Measurements from ENCODE around the gene TMX2. TPM values are rescaled to one million over a fixed set of nuclear protein-coding genes. Genes with fewer than 3 reads are reported as not detected.

Gene TMX2
- total and polyA plus RNA-seq, 12 donors = 47.0 to 210 (median 91.9) TPM

DNA sequence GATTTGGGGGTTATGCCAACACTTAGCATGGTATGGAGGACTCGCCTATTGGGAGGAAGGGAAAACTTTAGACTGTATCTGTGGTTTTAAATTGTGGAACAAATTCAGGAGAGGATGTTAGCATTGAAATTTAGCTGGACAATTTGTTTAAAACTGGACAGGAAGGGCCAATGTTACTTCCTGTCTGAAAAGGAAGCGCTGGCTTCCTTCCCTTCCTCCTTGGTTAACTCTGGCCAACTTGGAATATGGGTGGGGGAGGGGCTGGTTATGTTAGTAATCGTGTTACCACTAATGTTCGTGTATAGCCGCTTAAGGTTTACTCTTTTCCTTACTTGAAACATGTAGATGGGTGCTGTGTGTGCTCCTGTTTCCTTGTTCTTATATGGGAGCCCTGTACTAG lies 63.1 kb downstream of the TMX2 start:
- Histone ChIP-seq H3K4me3 (peak overlapping the region in 1 of 4 donors; percentile 9), H3K27me3 (no peaks in the 10 kb centered on the region), H3K27ac (peak overlapping the region in 4 of 5 donors; percentile 12 to 92 (median 79)), H3K9me3 (replicated peaks in 1 of 3) (no peaks in the 10 kb centered on the region), H3K36me3 (replicated peaks in 1 of 2) (no peaks in the 10 kb centered on the region), H3K4me1 (replicated peaks in 1 of 2) (peaks cover 73 to 92% of the 10 kb centered on the region in 2 donors)
- WGBS, 4 donors = 45 to 61% (median 51%) methylated on average over 5 of the region's 5 CpGs
- peak in 1 of 7 donors; percentile 49 for DNase-seq
- intact Hi-C loops (cut with DNase I) = no loop called here
- no peak for TF ChIP-seq POLR2A (IDR thresholded peaks at IDR 0.05)
- TF ChIP-seq, protein P1, sequence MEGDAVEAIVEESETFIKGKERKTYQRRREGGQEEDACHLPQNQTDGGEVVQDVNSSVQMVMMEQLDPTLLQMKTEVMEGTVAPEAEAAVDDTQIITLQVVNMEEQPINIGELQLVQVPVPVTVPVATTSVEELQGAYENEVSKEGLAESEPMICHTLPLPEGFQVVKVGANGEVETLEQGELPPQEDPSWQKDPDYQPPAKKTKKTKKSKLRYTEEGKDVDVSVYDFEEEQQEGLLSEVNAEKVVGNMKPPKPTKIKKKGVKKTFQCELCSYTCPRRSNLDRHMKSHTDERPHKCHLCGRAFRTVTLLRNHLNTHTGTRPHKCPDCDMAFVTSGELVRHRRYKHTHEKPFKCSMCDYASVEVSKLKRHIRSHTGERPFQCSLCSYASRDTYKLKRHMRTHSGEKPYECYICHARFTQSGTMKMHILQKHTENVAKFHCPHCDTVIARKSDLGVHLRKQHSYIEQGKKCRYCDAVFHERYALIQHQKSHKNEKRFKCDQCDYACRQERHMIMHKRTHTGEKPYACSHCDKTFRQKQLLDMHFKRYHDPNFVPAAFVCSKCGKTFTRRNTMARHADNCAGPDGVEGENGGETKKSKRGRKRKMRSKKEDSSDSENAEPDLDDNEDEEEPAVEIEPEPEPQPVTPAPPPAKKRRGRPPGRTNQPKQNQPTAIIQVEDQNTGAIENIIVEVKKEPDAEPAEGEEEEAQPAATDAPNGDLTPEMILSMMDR (IDR thresholded peaks at IDR 0.05) = no peak

DNA sequence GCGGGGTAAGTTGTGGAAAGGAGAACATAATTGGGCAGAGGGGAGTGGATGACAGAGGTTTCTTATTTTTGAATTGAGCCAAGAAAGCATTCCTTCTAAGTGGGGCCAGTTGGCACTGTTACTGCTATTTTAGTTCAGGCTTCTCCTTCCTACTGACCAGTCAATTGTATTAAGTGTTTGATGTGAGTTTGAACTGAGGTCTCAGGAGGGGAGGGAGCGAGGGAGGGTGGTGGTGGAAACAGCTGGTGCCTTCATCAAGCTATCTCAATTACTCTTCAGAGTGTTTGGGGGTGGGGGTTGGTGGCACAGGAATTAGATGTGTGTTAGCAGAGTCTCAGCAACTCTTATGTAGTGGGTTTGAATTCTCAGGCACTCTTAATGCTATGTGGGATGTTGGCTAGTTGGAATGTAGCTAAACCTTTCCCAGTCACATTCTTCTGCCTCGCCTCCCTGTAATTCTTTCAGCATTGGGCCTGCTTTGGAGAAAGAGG lies 63.7 kb downstream of the TMX2 start:
- DNase-seq = no peak
- Histone ChIP-seq H3K27ac (peak overlapping the region in 4 of 5 donors; percentile 12 to 92 (median 79)), H3K9me3 (replicated peaks in 1 of 3) (no peaks in the 10 kb centered on the region), H3K27me3 (no peaks in the 10 kb centered on the region), H3K4me3 (peak overlapping the region in 1 of 4 donors; percentile 9), H3K36me3 (replicated peaks in 1 of 2) (no peaks in the 10 kb centered on the region), H3K4me1 (replicated peaks in 1 of 2) (peaks cover 72 to 90% of the 10 kb centered on the region in 2 donors)
- TF ChIP-seq, protein P1 (IDR thresholded peaks at IDR 0.05) = no peak
- no peak for TF ChIP-seq POLR2A (IDR thresholded peaks at IDR 0.05)
- 61 to 78% (median 72%) methylated on average over 3 of the region's 3 CpGs for WGBS, 4 donors
- intact Hi-C loops (cut with DNase I) = no loop called here

DNA sequence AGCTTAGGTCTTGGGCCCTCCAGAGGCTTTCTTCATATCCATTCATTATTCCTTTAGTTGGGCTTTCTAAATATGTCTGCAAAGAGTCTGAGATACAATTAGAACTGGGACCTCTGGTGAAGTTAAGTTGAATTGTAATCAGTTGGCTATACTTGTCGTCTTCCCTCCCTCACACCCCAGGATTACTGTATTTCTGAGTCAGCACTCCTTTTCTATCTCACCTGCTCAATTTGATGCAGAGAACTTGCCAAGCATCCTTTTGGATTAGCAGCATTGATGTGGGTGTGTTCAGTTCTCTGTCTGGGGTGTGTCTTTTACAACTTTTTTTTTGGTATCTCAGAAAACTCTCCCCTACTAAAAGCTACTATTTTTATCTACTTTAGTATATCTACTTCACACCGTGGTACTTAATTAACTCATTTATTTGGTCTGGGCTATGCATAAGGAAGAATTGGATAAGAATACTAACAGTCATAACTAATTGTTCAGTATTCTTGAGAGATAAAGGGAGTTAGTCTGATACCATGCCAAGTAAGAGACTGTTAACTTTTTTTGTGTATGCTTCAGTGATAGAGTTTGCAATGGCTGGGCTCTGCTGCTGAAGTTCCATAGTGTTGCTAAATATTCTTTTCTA lies 64.3 kb downstream of the TMX2 start:
- peaks cover 76 to 97% of the 10 kb centered on the region in 2 donors for H3K4me1 ChIP-seq (replicated peaks in 1 of 2)
- 23 to 49% (median 31%) methylated on average over 2 of the region's 2 CpGs for WGBS, 4 donors
- no peak overlapping the region for H3K4me3 ChIP-seq
- no peaks in the 10 kb centered on the region for H3K27me3 ChIP-seq
- intact Hi-C loops (cut with DNase I) = no loop called here
- no peak for DNase-seq
- no peaks in the 10 kb centered on the region for H3K36me3 ChIP-seq (replicated peaks in 1 of 2)
- no peaks in the 10 kb centered on the region for H3K9me3 ChIP-seq (replicated peaks in 1 of 3)
- H3K27ac ChIP-seq = peak overlapping the region in 4 of 5 donors; percentile 76 to 92 (median 84)
- TF ChIP-seq, protein P1 (IDR thresholded peaks at IDR 0.05) = no peak
- no peak for TF ChIP-seq POLR2A (IDR thresholded peaks at IDR 0.05)

DNA sequence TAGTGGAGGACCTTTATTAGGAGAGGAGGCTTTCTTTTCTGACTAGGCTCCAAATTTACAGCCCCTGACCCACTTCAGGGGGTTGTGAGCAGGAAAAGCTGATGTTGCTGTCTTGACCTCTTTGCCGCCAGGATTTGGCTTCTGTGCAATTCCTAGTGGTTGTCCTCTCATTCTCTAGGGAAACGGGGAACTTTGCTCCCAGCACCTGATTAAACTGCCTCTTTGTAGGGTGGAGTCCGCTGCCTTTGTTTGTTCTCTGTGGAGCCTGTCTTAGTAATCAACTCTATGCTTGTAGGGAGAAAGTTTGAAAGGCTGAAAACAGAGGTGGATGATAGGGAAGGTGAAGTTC lies 65.5 kb downstream of the TMX2 start:
- intact Hi-C loops (cut with DNase I) = no loop called here
- Histone ChIP-seq H3K9me3 (replicated peaks in 1 of 3) (no peaks in the 10 kb centered on the region), H3K36me3 (replicated peaks in 1 of 2) (no peaks in the 10 kb centered on the region), H3K27ac (peak overlapping the region; percentile 66 to 92 (median 82)), H3K27me3 (no peaks in the 10 kb centered on the region), H3K4me3 (peak overlapping the region in 1 of 4 donors; percentile 17), H3K4me1 (replicated peaks in 1 of 2) (peaks cover 69 to 98% of the 10 kb centered on the region in 2 donors)
- TF ChIP-seq, protein P1 (IDR thresholded peaks at IDR 0.05) = no peak
- TF ChIP-seq POLR2A (IDR thresholded peaks at IDR 0.05) = no peak
- DNase-seq = no peak
- 23 to 38% (median 27%) methylated on average over 3 of the region's 3 CpGs for whole genome bisulfite sequencing, 4 donors

Data from adrenal gland (tissue), 12 donors.